Stomach smooth muscle (tissue), 2 donors: ENCODE results near the gene SEH1L.
"Not testable (repeated sequence)": the region's sequence is repeated elsewhere in the genome, so short reads cannot be mapped to it uniquely, and the experiment has no call there.

Source experiments
- H3K27ac ChIP-seq: one replicate; pipeline ENCODE4 v1.7.0; 2013; ENCODE audit warnings: mild to moderate bottlenecking, low read length, inconsistent platforms
- H3K27me3 ChIP-seq, 2 donors: one replicate each; pipeline ENCODE4 v1.7.0; 2013; ENCODE audit warnings: low read length in 2 of 2; ENCODE audit not compliant: insufficient read depth in 2 of 2, control insufficient read depth in 1 of 2
- H3K36me3 ChIP-seq, 2 donors: one replicate each; pipeline ENCODE4 v1.7.0; 2013; ENCODE audit warnings: low read length in 2 of 2; ENCODE audit not compliant: control insufficient read depth in 2 of 2, insufficient read depth in 2 of 2
- H3K4me1 ChIP-seq: one replicate; pipeline ENCODE4 v1.7.0; 2013; ENCODE audit warnings: low read length; ENCODE audit not compliant: control insufficient read depth, insufficient read depth
- H3K4me3 ChIP-seq, 2 donors: one replicate each; pipeline ENCODE4 v1.7.0; 2013; ENCODE audit warnings: low read length in 2 of 2
- H3K9ac ChIP-seq, 2 donors: one replicate each; pipeline ENCODE4 v1.7.0; 2013; ENCODE audit warnings: low read length in 2 of 2, mild to moderate bottlenecking in 1 of 2
- H3K9me3 ChIP-seq, 2 donors: one replicate each; pipeline ENCODE4 v1.7.0; 2013; ENCODE audit warnings: low read length in 2 of 2; ENCODE audit not compliant: control insufficient read depth in 2 of 2
- donor health status: healthy.
- donor health status: Pancreatic carcinoma.

SEH1L gene

GRCh38 chr18:12995952-12996477 lies 48.2 kb downstream of the SEH1L start:
- Histone ChIP-seq H3K27me3 (no peaks in the 10 kb centered on the region), H3K36me3 (peaks cover 0 to 2% of the 10 kb centered on the region in 2 donors), H3K4me1 (no peaks in the 10 kb centered on the region), H3K9ac (no peak overlapping the region), H3K27ac (no peak overlapping the region), H3K4me3 (no peak overlapping the region), H3K9me3 (no peaks in the 10 kb centered on the region)

GRCh38 chr18:12996661-12997292 lies 49.0 kb downstream of the SEH1L start:
- Histone ChIP-seq H3K4me3 (no peak overlapping the region), H3K36me3 (peaks cover 0 to 2% of the 10 kb centered on the region in 2 donors), H3K9ac (no peak overlapping the region), H3K4me1 (no peaks in the 10 kb centered on the region), H3K27ac (no peak overlapping the region), H3K27me3 (no peaks in the 10 kb centered on the region), H3K9me3 (no peaks in the 10 kb centered on the region)

GRCh38 chr18:12997330-12997729 lies 49.5 kb downstream of the SEH1L start:
- not testable (repeated sequence) for H3K27me3 ChIP-seq, H3K4me3 ChIP-seq, H3K9me3 ChIP-seq, H3K36me3 ChIP-seq, H3K9ac ChIP-seq, H3K4me1 ChIP-seq, H3K27ac ChIP-seq

- Histone ChIP-seq H3K4me3 (no peak overlapping the region), H3K4me1 (no peaks in the 10 kb centered on the region)
Observed at GRCh38 chr18:12998332-12999060, 50.7 kb downstream of the SEH1L start.

GRCh38 chr18:13003466-13003896 lies 55.7 kb downstream of the SEH1L start:
- Histone ChIP-seq H3K4me1 (peaks cover 2% of the 10 kb centered on the region), H3K27me3 (no peaks in the 10 kb centered on the region), H3K27ac (no peak overlapping the region), H3K4me3 (no peak overlapping the region), H3K36me3 (peaks cover under 1 to 11% of the 10 kb centered on the region in 2 donors), H3K9me3 (no peaks in the 10 kb centered on the region), H3K9ac (no peak overlapping the region)

More at GRCh38 chr18:12998332-12999060, 50.7 kb downstream of the SEH1L start:
- Histone ChIP-seq H3K27me3 (no peaks in the 10 kb centered on the region), H3K9me3 (no peaks in the 10 kb centered on the region), H3K27ac (no peak overlapping the region), H3K36me3 (peaks cover 0 to 2% of the 10 kb centered on the region in 2 donors), H3K9ac (no peak overlapping the region)

GRCh38 chr18:13004396-13004795 lies 56.6 kb downstream of the SEH1L start:
- H3K27me3 ChIP-seq: no peaks in the 10 kb centered on the region
- no peaks in the 10 kb centered on the region for H3K9me3 ChIP-seq
- peaks cover 5 to 16% of the 10 kb centered on the region in 2 donors for H3K36me3 ChIP-seq

GRCh38 chr18:13005289-13005688 lies 57.5 kb downstream of the SEH1L start:
- no peak overlapping the region for H3K4me3 ChIP-seq
- H3K27ac ChIP-seq: no peak overlapping the region
- no peak overlapping the region for H3K9ac ChIP-seq
- no peaks in the 10 kb centered on the region for H3K9me3 ChIP-seq
- no peaks in the 10 kb centered on the region for H3K27me3 ChIP-seq
- H3K36me3 ChIP-seq: peaks cover 5 to 16% of the 10 kb centered on the region in 2 donors
- peaks cover 2% of the 10 kb centered on the region for H3K4me1 ChIP-seq

More at GRCh38 chr18:13004396-13004795, 56.6 kb downstream of the SEH1L start:
- Histone ChIP-seq H3K4me3 (no peak overlapping the region), H3K4me1 (peaks cover 2% of the 10 kb centered on the region), H3K9ac (no peak overlapping the region), H3K27ac (no peak overlapping the region)

GRCh38 chr18:13006531-13007247 lies 58.9 kb downstream of the SEH1L start:
- Histone ChIP-seq H3K9me3 (no peaks in the 10 kb centered on the region), H3K4me1 (peaks cover 2% of the 10 kb centered on the region), H3K27ac (no peak overlapping the region), H3K36me3 (peaks cover 7 to 21% of the 10 kb centered on the region in 2 donors), H3K4me3 (no peak overlapping the region), H3K27me3 (no peaks in the 10 kb centered on the region), H3K9ac (no peak overlapping the region)

GRCh38 chr18:13007248-13007560 lies 59.4 kb downstream of the SEH1L start:
- peaks cover 2% of the 10 kb centered on the region for H3K4me1 ChIP-seq
- H3K36me3 ChIP-seq: peaks cover 9 to 22% of the 10 kb centered on the region in 2 donors
- no peak overlapping the region for H3K9ac ChIP-seq

GRCh38 chr18:13011719-13012118 lies 63.9 kb downstream of the SEH1L start:
- Histone ChIP-seq H3K4me3 (no peak overlapping the region), H3K27me3 (no peaks in the 10 kb centered on the region), H3K9ac (no peak overlapping the region), H3K36me3 (peaks cover 23 to 45% of the 10 kb centered on the region in 2 donors), H3K9me3 (no peaks in the 10 kb centered on the region), H3K27ac (no peak overlapping the region), H3K4me1 (peaks cover 1% of the 10 kb centered on the region)

More at GRCh38 chr18:13007248-13007560, 59.4 kb downstream of the SEH1L start:
- Histone ChIP-seq H3K9me3 (no peaks in the 10 kb centered on the region), H3K4me3 (no peak overlapping the region), H3K27me3 (no peaks in the 10 kb centered on the region), H3K27ac (no peak overlapping the region)
